GM19372 (cell line): ENCODE measurements around the gene CPN2.

Experiments
- ATAC-seq: cut with Tn5 transposase; IDR thresholded peaks from one replicate; pipeline ENCODE4 v1.9.1; 2021; ENCODE audit warnings: mild to moderate bottlenecking, low read depth, moderate library complexity; ENCODE audit not compliant: unreplicated experiment

The CPN2 gene

DNA sequence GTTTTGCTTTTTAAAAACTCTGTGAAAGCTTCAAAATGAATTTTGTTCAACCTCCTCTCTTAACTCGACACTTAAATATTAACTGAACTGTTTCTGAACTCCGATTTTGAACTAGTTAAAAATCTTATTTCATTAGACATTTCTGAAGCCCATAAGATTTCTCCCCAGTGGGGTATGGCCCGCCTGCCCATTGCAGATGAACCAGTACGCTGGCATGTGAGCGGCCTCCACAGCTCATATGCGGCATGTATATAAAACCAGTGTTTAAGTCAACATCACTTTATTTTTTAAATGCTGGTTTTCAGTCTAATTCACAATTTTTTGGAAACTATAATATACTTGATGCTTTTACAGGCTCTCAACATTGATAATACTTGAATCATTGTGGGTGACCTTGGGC, 50.2 kb downstream of the CPN2 start:
- no peak for ATAC-seq

GRCh38 chr3:194300382-194300758, 50.8 kb downstream of the CPN2 start:
- ATAC-seq, result no peak

DNA sequence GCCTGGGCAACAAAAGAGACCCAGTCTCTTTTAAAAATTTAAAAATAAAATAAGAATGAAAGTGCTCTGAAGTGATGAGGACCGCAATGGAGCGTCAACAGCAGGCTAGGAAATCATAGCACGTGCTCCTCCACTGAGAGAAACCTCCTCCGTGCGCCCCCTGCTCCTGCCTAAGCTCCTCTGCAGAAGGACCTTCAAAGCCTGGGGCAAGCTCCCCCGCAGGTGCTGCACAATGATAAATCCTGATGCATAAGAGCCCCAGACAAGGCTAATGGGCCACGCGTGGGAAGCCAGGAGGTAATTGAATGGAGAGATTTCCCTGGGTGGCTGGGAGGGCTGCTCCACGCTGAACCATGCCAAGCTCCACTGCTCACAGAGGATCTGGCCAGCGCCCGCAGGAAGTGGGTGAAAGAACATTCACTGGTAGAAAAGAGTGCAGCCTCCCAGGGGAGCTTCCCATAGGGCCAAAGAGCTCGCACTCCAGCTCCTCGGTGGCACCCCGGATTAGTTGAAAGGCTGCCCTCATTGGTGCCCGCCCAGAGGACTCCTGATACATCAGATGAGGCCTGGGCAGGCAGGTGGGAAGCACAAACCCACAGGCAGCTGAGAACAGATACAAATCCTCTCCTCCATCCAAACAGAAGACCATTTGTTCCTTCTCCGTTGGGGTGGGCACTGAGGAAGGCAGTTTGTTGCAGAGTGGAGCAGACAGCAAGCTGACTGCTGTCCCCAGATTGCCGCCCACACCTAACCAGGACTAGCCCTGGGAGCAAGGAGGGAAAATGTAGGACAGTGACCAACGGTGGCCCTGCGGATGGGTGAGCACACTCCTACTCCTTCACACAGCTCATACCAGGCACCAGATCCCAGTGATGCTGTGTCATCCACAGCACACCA, 52.5 kb downstream of the CPN2 start:
- no peak for ATAC-seq

DNA sequence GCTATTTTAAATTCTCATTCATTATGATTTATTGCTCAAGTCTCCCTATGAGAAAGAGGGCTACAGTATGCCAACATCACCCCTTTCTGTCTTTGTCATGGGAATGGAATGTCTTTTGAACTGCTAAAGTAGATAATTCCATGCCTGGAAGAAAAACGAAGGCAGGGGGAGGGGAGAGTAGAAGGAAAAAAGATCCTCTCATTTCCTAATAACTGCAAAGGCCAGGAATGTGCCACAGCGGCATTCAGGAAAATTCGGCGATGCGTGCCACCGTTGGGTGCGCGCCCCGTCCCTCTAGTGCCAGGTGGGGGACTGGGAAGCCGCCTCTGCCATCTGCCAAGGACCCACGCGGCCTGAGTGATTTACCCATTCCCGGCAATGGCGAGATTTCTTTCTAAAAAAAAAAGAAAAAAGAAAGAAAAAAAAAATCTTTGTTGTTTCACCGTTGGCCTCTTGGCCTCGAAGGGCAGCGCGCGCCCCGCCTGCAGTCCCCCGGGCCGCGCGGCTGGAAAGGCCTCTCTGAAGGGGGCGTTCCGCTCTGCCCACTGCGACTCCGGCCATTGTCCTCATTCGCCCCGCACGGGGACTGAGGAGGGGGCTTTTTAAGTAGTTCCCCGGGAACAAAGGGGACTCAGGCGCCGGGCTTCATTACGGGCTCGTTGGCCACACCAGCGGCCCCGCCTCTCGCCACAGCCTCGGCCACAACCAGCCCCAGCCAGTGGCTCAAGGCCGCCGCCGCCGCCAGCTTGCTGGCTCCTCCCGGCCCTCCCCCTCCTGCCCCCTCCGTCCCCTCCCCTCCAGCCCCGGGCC, 54.5 kb downstream of the CPN2 start:
- ATAC-seq, result no peak

- ATAC-seq, result no peak
Observed at GRCh38 chr3:194294895-194295214, 56.3 kb downstream of the CPN2 start.

DNA sequence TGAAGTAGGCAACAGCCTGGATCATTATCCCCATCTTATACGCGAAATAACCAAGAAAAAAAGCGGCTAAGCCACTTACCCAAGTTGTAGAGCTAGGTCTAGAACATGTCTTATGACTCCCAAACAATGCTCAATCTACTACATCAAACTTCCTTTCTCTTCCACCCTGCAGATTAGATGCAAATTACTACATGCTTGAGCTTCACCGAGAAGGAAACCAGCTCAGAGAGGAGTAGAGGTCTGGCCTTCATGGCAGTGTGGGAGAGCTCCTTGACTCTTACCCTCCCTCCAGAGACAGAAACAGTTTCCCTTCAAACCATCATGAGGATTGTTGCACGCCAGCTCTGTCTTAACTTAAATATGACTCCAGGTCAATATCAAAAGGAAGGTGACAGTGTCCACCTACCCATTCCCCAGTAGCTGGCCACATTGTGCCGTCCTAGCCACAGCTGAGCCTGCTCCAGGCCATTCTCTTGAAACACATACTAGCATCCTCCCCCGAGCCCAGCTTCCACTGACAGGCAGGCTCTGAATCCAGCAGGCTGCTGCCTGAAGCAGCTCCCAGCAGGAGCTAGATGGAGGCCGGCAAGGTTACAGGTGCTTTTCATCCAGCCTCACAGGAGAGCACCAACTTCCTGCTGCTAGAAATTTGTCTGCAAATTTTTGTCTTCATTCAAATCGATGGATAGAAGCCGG, 56.8 kb downstream of the CPN2 start:
- no peak for ATAC-seq

DNA sequence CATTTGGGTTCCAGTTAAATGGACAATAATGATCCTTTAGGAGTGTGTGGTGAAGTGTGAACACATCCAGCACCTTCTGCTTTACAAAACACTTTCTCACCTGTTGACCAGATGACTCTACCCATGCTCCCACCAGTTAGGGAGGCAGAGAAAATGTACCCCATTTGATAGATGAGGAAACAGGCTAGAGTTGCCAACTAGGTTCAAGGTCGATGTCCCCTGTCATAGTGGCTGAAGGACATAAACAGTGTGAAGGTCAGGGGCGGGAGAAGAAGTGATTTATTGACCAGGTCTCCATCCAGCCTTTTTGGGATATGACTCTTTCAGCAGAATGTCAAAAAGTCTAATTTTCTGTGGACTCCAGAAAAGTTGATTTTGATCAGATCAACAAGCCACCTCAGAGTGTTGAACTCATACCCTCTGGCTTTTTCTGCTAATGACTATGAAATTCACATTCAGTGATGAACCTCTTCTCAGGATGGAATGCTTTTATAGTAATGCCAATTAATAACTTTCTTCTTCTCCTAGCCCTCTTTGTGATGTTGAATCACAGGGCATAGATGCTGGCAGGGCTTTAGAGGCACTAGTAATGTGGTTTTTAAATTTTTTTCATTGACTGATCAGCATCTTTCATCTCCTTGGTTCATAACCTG, 57.5 kb downstream of the CPN2 start:
- ATAC-seq, result no peak

GRCh38 chr3:194292331-194292730, 58.8 kb downstream of the CPN2 start:
- no peak for ATAC-seq
